HG02840 (cell line): ENCODE measurements around the gene PPARA.
A peak's percentile ranks its signal among the peaks of the same experiment; 100 is the strongest.

Experiments used
- ATAC-seq: cut with Tn5 transposase; IDR thresholded peaks from one replicate; pipeline ENCODE4 v1.9.1; 2021; ENCODE audit warnings: mild to moderate bottlenecking, moderate library complexity, moderate number of reproducible peaks; ENCODE audit not compliant: unreplicated experiment, low FRiP score

PPARA gene

GRCh38 chr22:46150034-46150654 lies at the start of gene PPARA:
Gene PPARA (plus strand): TSS chr22:46150526. CDS start chr22:46198384, 47,858 bp downstream.
- ATAC-seq = peak; percentile 60

DNA sequence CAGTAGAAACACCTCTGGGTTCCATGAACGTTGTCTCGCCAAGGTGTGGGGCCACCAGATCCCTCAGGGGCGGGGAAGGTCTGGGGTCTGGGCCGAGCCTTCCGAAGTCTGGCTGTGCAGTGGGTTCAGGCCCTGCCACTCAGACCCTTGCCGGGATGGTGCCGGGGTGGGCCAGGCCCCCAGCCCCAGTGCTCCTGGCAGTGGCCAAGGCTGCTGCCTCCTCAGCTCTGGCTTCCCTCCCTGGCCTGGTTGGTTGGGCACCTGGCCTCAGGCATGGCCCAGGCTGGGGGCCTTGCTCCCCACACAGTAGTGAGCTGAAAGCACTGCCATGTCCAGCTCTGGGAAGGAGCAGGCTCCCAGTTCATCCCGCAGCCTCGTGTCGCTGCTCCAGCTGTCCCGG lies 48.2 kb upstream of the PPARA start:
- ATAC-seq = no peak

DNA sequence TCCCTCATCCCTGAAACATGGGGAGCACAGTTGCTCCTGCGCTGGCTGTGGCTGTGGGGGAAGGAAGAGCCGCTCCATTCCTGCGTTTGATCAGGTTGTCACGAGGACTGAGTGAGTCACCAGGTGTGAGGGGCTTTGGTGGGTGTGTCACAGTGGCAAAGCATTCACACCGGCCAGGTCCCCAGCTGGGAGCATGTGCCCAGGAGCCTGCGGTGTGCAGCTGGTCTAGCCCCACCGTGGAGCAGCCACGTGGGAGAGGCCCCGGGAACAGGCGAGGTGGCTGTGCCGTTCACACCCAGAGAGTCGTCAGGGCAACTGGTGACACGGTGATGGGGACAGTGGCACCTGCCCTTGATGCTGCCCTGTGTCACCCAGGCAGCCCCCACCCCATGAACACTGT lies 47.6 kb upstream of the PPARA start:
- ATAC-seq = no peak

DNA sequence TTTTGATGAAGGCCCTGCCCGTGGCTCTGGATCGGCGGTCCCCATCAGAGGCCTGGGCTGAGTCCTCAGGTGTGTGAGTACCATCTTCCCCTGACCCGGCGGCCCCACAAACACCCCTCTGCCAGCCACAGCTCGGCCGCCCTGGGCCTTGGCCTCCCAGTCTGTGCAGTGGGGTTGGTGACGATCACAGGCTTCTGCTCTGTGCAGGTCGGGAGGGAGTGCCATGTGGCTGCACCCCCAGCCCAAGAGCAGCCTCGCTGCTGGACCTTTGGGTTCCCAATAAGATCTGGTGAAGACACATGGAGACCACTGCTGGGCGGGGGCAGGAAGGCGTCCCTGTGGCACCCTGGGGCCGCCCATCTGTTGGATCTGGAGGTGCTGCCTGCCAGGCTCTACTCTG lies 47.1 kb upstream of the PPARA start:
- no peak for ATAC-seq

GRCh38 chr22:46103664-46104063 lies 46.7 kb upstream of the PPARA start:
- ATAC-seq = no peak

GRCh38 chr22:46104170-46104880 lies 46.0 kb upstream of the PPARA start:
- ATAC-seq = no peak

GRCh38 chr22:46104881-46105493 lies 45.3 kb upstream of the PPARA start:
- ATAC-seq = no peak

DNA sequence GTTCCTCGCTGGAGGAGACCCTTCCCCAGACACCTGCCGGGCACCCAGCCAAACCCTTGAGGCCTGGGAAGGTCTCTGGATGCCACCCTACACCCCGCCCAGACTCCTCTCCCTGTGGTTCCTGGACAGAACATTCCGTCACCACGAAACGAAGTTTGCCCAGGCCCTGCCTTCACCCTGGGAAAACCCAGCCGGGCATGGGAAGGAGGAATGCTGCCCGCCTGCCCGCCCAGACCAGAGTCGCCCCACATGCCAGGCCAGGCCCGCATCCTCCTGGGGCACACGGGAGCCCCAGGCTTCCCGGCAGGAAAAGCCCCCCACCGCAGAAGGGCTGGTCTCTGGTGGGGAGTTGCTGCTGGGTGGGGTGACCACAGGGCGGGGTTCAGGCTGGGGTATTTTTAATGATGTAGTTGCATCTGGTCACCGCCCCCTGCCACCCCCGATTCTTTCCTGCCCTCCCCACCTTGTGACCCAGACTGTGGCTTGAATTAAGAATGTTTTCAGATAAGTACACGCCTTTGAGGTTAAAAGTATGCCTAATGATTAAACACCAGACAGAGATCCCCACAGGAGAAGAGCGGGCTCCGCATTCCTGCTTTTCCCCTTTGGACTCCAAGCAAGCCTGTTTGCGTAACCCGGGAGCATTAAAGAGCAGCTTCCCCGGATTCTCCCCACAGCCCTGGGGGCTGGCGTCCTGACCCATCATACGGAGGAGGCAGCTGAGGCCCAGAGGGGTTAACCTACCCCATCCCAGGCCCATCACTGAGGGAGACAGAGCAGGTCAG lies 44.6 kb upstream of the PPARA start:
- ATAC-seq = no peak

- no peak for ATAC-seq
Observed at GRCh38 chr22:46106279-46107022, 43.9 kb upstream of the PPARA start.

- ATAC-seq = no peak
Observed at GRCh38 chr22:46107089-46107664, 43.1 kb upstream of the PPARA start.

GRCh38 chr22:46107753-46108563 lies 42.4 kb upstream of the PPARA start:
- no peak for ATAC-seq

GRCh38 chr22:46108564-46109473 lies 41.5 kb upstream of the PPARA start:
- ATAC-seq = no peak

DNA sequence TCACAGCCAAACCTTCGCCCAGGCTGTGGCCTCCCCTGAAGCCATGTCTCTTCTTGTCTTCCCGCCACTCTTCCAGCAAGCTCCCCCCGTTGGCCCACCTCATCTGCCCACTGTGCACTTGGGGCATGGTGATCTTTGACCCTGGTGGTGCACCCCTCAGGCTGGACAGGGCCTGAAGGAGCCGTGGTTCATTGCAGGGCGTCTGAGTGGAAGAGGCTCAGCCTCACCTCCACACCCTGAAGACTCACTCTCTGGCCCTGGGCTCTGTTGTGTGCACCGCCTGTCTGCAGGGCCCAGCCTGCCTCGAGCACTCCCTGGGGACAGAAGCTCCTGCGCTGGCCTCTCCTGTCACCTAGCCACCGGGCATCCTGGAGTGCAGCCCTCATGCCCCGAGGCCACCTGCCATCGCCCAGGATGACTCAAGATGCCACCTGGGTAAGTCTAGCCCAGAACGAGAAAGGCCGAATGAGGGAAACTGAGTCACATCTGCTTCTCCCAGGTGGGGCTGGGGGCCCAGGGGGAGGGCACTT lies 40.8 kb upstream of the PPARA start:
- ATAC-seq = no peak

DNA sequence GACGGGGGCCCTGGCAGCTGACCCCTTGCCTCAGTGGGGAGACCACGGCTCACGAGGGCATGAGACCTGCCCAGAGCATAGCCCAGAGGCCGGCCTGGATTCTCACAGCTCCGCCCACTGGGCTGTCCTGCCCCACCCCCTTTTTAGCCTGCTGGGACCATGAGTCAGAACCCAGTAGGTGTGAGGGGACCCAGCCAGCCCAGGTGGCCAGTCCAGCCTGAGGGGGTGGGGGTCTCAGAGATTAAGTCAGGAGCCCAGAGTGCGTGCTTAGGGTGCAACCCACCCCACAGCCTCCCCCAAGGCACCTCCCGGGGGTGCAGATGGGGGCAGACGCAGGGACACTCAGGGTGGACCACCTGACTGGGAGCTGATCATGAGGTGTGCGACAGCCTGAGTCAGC lies 40.1 kb upstream of the PPARA start:
- ATAC-seq = no peak

DNA sequence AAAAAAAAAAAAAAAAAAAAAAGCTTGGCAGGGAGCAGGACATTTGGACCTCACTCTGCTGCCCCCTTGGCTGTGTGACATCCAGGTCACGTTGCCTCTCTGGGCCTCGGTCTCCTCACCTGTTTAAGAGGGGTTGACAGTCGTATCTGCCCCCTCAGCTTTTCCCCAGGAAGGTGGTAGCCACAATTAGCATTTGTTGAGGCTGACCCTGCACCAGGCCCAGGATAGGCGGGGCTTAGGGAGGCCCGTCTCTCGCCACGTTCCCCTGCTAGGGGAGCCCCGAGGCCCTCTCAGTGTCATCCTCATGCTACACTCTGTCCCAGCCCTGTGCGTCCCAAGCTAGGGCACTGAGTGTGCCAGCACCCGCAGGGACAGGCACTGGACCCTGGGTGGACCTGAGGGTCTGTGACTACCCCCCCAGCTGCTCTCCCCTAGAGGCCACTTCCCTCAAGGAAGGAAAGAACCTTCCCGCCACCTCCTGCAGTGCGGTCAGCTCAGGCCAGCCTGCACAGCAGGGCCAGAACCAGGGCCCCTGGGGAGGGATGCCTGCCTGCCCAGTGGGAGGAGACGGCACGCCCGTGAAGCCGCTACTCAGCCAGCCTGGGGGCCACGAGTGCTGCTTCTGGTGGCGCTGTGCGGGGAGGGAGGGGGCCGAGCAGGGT lies 38.5 kb upstream of the PPARA start:
- ATAC-seq = no peak

- no peak for ATAC-seq
Observed at GRCh38 chr22:46112405-46112804, 37.9 kb upstream of the PPARA start.

- ATAC-seq = no peak
Observed at GRCh38 chr22:46113110-46113909, 37.0 kb upstream of the PPARA start.
